Measurements from ENCODE around the gene WDR5B. TPM values are rescaled to one million over a fixed set of nuclear protein-coding genes. Genes with fewer than 3 reads are reported as not detected.

The WDR5B gene
- total RNA-seq, 1 donor: 9.8 TPM

DNA sequence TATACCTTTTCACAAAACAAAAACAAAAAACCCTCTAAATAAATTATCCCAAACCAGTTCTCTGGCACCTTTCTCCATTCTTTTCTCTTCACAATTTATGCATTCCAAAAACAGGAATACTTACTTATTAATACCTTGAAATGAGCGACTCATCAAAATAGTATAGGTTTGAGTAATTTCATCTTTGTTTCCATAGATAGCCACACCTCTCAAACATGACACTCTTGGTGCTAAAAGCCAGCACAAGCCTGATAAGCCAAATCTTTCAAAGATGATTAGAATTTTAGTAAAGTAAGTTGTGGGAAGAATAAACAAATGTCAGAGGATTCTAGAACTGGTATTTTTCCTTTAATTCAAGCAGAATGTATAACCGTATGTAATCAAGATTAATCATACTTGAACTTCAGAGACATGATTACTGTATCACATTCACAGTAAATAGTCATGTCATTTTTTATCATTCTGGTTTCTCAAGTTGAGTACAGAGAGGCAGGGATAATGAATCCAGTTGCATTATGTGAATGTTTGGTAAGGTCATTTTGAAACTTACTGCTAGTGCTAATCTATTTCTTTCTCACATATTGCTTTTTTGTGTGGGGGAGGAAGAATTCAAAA lies 12.1 kb upstream of the WDR5B start:
- Histone ChIP-seq H3K4me3 (ENCODE audit: insufficient read depth, low read length) (no peak overlapping the region), H3K4me1 (ENCODE audit: insufficient read depth, low read length) (no peaks in the 10 kb centered on the region), H2AFZ (ENCODE audit: low read length) (no peak overlapping the region), H3K27ac (ENCODE audit: low read depth, low read length) (peak overlapping the region; percentile 3), H3K27me3 (ENCODE audit: insufficient read depth, low read length) (no peaks in the 10 kb centered on the region), H3K4me2 (ENCODE audit: insufficient read depth, low read length) (no peak overlapping the region), H3K9me3 (ENCODE audit: low read depth, low read length) (no peaks in the 10 kb centered on the region), H3K79me2 (ENCODE audit: insufficient read depth, low read length) (peaks cover 20% of the 10 kb centered on the region), H3K36me3 (ENCODE audit: insufficient read depth, low read length) (peaks cover 49% of the 10 kb centered on the region), H4K20me1 (ENCODE audit: insufficient read depth, low read length) (peaks cover 4% of the 10 kb centered on the region)
- no peak for DNase-seq (ENCODE audit: insufficient read length, low spot score, missing footprints)
- TF ChIP-seq, protein P1, sequence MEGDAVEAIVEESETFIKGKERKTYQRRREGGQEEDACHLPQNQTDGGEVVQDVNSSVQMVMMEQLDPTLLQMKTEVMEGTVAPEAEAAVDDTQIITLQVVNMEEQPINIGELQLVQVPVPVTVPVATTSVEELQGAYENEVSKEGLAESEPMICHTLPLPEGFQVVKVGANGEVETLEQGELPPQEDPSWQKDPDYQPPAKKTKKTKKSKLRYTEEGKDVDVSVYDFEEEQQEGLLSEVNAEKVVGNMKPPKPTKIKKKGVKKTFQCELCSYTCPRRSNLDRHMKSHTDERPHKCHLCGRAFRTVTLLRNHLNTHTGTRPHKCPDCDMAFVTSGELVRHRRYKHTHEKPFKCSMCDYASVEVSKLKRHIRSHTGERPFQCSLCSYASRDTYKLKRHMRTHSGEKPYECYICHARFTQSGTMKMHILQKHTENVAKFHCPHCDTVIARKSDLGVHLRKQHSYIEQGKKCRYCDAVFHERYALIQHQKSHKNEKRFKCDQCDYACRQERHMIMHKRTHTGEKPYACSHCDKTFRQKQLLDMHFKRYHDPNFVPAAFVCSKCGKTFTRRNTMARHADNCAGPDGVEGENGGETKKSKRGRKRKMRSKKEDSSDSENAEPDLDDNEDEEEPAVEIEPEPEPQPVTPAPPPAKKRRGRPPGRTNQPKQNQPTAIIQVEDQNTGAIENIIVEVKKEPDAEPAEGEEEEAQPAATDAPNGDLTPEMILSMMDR (IDR thresholded peaks at IDR 0.05; ENCODE audit: extremely low read depth, low read depth, low read length): no peak

DNA sequence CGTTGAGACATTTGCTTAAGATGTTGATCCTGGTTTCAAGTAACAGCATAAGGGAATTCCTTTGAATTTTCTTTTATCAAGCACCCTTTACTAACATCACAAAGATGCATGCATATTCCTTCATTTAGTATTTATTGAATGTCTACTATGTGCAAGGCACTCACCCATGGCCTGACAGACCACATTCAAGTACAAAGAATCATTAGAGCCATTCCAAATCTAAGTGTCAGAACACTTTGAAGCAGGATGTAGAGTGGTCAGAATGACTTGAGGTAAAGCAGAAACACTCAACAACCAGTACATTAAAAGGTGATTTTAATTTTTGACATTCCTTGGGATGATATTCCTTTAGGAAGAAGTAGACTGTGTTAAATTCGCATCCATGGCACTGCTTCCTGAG lies 6.0 kb upstream of the WDR5B start:
- Histone ChIP-seq H3K27me3 (ENCODE audit: insufficient read depth, low read length) (no peaks in the 10 kb centered on the region), H3K4me3 (ENCODE audit: insufficient read depth, low read length) (no peak overlapping the region), H3K27ac (ENCODE audit: low read depth, low read length) (no peak overlapping the region), H2AFZ (ENCODE audit: low read length) (no peak overlapping the region), H4K20me1 (ENCODE audit: insufficient read depth, low read length) (peaks cover 2% of the 10 kb centered on the region), H3K36me3 (ENCODE audit: insufficient read depth, low read length) (peaks cover 40% of the 10 kb centered on the region), H3K79me2 (ENCODE audit: insufficient read depth, low read length) (peaks cover 45% of the 10 kb centered on the region), H3K9me3 (ENCODE audit: low read depth, low read length) (no peaks in the 10 kb centered on the region), H3K4me1 (ENCODE audit: insufficient read depth, low read length) (no peaks in the 10 kb centered on the region), H3K4me2 (ENCODE audit: insufficient read depth, low read length) (no peak overlapping the region)
- TF ChIP-seq, protein P1 (IDR thresholded peaks at IDR 0.05; ENCODE audit: extremely low read depth, low read depth, low read length): no peak
- DNase-seq (ENCODE audit: insufficient read length, low spot score, missing footprints): no peak

DNA sequence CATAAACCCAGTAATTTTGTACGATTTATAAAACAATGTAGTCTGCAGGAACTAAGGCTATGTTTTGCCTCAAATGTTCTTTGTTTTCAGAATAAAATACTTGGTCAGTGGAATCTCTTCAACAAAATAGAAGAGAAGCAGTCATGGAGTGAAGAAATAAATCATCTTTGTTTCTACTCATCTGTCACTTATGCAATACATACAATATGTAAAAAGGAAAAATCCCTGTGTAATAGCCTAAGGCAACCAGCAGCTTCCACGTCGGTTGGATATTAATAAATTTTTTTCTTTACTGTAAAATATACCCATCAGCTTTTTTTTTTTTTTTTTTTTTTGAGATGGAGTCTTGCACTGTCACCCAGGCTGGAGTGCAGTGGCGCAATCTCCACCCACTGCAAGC lies 5.2 kb upstream of the WDR5B start:
- TF ChIP-seq, protein P1 (IDR thresholded peaks at IDR 0.05; ENCODE audit: extremely low read depth, low read depth, low read length): no peak
- H4K20me1 ChIP-seq (ENCODE audit: insufficient read depth, low read length): no peaks in the 10 kb centered on the region
- peaks cover 51% of the 10 kb centered on the region for H3K79me2 ChIP-seq (ENCODE audit: insufficient read depth, low read length)
- H3K4me2 ChIP-seq (ENCODE audit: insufficient read depth, low read length): no peak overlapping the region
- H3K9me3 ChIP-seq (ENCODE audit: low read depth, low read length): no peaks in the 10 kb centered on the region
- DNase-seq (ENCODE audit: insufficient read length, low spot score, missing footprints): no peak
- H3K4me1 ChIP-seq (ENCODE audit: insufficient read depth, low read length): no peaks in the 10 kb centered on the region
- no peak overlapping the region for H2AFZ ChIP-seq (ENCODE audit: low read length)
- H3K27me3 ChIP-seq (ENCODE audit: insufficient read depth, low read length): no peaks in the 10 kb centered on the region
- no peak overlapping the region for H3K4me3 ChIP-seq (ENCODE audit: insufficient read depth, low read length)
- no peak overlapping the region for H3K27ac ChIP-seq (ENCODE audit: low read depth, low read length)
- H3K36me3 ChIP-seq (ENCODE audit: insufficient read depth, low read length): peaks cover 33% of the 10 kb centered on the region

DNA sequence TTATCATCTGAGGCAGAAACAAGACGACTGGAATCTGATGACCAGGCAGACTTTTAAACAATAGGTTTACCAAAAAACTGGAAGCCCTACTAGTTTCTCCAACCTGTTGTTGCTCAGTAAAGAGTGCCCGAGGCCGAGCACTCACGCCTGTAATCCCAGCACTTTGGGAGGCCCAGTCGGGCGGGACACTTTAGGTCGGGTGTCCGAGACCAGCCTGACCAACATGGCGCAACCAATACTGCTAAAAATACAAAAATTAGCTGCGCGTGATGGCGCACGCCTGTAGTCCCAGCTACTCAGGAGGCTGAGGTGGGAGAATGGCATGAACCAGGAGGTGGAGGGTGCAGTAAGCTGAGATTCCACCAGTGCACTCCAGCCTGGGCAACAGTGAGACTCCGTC lies 1.1 kb upstream of the WDR5B start:
- Histone ChIP-seq H4K20me1 (ENCODE audit: insufficient read depth, low read length) (peaks cover 2% of the 10 kb centered on the region), H3K4me3 (ENCODE audit: insufficient read depth, low read length) (peak overlapping the region; percentile 98), H3K79me2 (ENCODE audit: insufficient read depth, low read length) (peaks cover 66% of the 10 kb centered on the region), H3K9me3 (ENCODE audit: low read depth, low read length) (no peaks in the 10 kb centered on the region), H3K27ac (ENCODE audit: low read depth, low read length) (peak overlapping the region; percentile 98), H2AFZ (ENCODE audit: low read length) (peak overlapping the region; percentile 97), H3K4me1 (ENCODE audit: insufficient read depth, low read length) (peaks cover 14% of the 10 kb centered on the region), H3K36me3 (ENCODE audit: insufficient read depth, low read length) (peaks cover 9% of the 10 kb centered on the region), H3K27me3 (ENCODE audit: insufficient read depth, low read length) (no peaks in the 10 kb centered on the region), H3K4me2 (ENCODE audit: insufficient read depth, low read length) (peak overlapping the region; percentile 89)
- DNase-seq (ENCODE audit: insufficient read length, low spot score, missing footprints): no peak
- TF ChIP-seq, protein P1 (IDR thresholded peaks at IDR 0.05; ENCODE audit: extremely low read depth, low read depth, low read length): no peak

Data from osteoblast (primary cell).